Stimulated activated CD4-positive, alpha-beta T cell treated with anti-CD3 and anti-CD28 coated beads, Interleukin-15, amount 100 ng/mL, for 48 hours (primary cell): ENCODE data around the gene SIPA1L2.
"Not testable (repeated sequence)": the region's sequence is repeated elsewhere in the genome, so short reads cannot be mapped to it uniquely, and the experiment has no call there.

Experiments used
- DNase-seq, 2 donors: peaks; one replicate each; pipeline ENCODE4 v3.0.0-alpha.2; 2020; ENCODE audit warnings: low read depth in 2 of 2

The SIPA1L2 gene

GRCh38 chr1:232614811-232615210 lies 15.1 kb downstream of the SIPA1L2 start:
- DNase-seq: no peak

GRCh38 chr1:232613752-232614381 lies 16.1 kb downstream of the SIPA1L2 start:
- no peak for DNase-seq

- not testable (repeated sequence) for DNase-seq
Observed at GRCh38 chr1:232612836-232613235, 17.1 kb downstream of the SIPA1L2 start.

- DNase-seq: no peak
Observed at GRCh38 chr1:232611834-232612233, 18.1 kb downstream of the SIPA1L2 start.

GRCh38 chr1:232610902-232611745 lies 18.8 kb downstream of the SIPA1L2 start:
- not testable (repeated sequence) for DNase-seq

GRCh38 chr1:232610192-232610901 lies 19.6 kb downstream of the SIPA1L2 start:
- no peak for DNase-seq

- no peak for DNase-seq
Observed at GRCh38 chr1:232608427-232608826, 21.5 kb downstream of the SIPA1L2 start.

- no peak for DNase-seq
Observed at GRCh38 chr1:232602622-232603021, 27.3 kb downstream of the SIPA1L2 start.

GRCh38 chr1:232600424-232601258 lies 29.3 kb downstream of the SIPA1L2 start:
- DNase-seq: no peak

GRCh38 chr1:232599178-232600041 lies 30.5 kb downstream of the SIPA1L2 start:
- DNase-seq: no peak

GRCh38 chr1:232598837-232599177 lies 31.1 kb downstream of the SIPA1L2 start:
- no peak for DNase-seq

- no peak for DNase-seq
Observed at GRCh38 chr1:232598133-232598532, 31.8 kb downstream of the SIPA1L2 start.

GRCh38 chr1:232597721-232598120 lies 32.2 kb downstream of the SIPA1L2 start:
- DNase-seq: no peak

GRCh38 chr1:232596666-232597303 lies 33.1 kb downstream of the SIPA1L2 start:
- DNase-seq: no peak

- no peak for DNase-seq
Observed at GRCh38 chr1:232594768-232595698, 34.9 kb downstream of the SIPA1L2 start.

GRCh38 chr1:232593717-232594502 lies 36.0 kb downstream of the SIPA1L2 start:
- DNase-seq: no peak

- DNase-seq: no peak
Observed at GRCh38 chr1:232591344-232591743, 38.6 kb downstream of the SIPA1L2 start.

- no peak for DNase-seq
Observed at GRCh38 chr1:232590744-232591082, 39.2 kb downstream of the SIPA1L2 start.
